Stimulated activated CD4-positive, alpha-beta T cell treated with anti-CD3 and anti-CD28 coated beads, Interleukin-2, amount 100 ng/mL, for 24 hours (primary cell): ENCODE results near the gene CBFA2T2.
A peak's percentile ranks its signal among the peaks of the same experiment; 100 is the strongest.
"Not testable (repeated sequence)": the region's sequence is repeated elsewhere in the genome, so short reads cannot be mapped to it uniquely, and the experiment has no call there.

Experiments
- DNase-seq, 2 donors: peaks; one replicate each; pipeline ENCODE4 v3.0.0-alpha.2; 2020

Gene CBFA2T2

DNA sequence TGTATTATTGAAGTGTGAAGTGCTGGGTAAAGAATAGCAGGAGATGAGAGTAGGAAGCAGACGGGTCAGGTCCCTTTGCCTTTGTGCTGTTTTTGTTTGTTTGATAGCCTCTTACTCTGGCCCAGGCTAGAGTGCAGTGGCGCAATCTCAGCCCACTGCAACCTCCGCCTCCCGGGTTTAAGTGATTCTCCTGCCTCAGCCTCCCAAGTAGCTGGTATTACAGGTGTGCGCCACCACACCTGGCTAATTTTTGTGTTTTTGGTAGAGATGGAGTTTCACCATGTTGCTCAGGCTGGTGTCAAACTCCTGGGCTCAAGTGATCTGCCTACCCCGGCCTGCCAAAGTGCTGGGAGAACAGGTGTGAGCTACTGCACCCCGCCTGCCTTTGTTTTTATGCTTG lies 18.1 kb downstream of the CBFA2T2 start:
- DNase-seq: not testable (repeated sequence)

DNA sequence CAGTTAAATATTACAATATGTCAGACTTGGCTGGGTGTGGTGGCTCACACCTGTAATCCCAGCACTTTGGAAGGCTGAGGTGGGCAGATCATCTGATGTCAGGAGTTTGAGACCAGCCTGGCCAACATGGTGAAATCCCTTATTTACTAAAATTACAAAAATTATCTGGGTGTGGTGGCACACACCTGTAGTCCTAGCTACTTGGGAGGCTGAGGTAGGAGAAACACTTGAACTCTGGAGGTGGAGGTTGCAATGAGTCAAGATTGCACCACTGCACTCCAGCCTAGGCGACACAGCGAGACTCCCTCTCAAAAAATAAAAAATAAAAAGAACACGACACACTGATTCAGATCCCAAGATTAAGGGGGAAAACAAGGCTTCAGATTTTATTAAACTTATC lies 19.2 kb downstream of the CBFA2T2 start:
- DNase-seq: not testable (repeated sequence)

DNA sequence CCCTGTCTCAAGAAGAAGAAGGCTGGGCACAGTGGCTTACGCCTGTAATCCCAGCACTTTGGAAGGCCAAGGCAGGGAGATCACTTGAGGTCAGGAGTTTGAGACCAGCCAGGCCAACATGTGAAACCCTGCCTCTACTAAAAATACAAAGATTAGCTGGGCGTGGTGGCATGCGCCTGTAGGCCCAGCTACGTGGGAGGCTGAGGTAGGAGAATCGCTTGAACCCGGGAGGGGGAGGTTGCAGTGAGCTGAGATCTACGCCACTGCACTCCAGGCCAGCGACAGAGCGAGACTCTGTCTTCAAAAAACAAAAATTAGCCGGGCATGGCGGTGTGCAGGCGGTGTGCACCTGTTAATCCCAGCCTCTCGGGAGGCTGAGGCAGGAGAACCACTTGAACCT lies 22.0 kb downstream of the CBFA2T2 start:
- not testable (repeated sequence) for DNase-seq

DNA sequence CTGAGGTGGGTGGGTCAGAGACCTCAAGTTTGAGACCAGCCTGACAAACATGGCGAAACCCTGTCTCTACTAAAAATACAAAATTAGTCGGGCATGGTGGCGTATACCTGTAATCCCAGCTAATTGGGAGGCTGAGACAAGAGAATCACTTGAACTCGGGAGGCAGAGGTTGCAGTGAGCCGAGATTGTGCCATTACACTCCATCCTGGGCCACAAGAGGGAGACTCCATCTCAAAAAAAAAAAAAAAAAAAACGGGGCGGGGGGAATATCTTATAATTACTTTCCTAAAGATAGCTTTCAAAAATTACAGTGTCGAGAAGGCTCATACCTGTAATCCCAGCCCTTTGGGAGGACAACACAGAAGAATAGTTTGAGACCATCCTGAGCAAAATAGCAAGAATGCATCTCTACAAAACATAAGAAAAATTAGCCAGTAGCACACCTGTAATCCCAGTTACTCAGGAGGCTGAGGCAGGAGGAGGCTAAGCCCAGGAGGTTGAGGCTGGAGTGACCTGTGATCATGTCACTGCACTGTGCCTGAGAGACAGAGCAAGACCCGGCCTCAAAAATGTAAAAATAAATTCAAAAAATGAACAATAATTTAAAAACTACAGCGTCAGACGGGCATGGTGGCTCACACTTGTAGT lies 25.8 kb downstream of the CBFA2T2 start:
- no peak for DNase-seq

DNA sequence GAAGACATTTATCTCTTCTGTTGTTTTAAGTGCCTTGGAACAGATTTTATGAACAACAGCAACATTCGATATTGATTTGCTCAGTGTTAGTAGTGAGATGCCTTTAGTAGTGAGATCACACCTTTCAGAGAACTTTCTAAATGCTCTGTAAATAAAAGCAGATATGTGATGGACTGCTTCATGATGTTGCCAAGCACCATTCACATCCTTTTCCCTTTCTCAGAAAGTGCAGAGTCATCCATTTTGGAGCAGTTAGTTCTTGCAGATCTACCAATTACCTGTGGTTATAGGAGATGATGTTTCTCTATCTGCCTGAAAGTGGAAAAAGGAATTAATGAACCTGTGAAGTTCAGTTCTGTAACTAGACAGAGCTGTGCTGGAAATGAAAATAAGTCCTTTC lies 27.0 kb downstream of the CBFA2T2 start:
- DNase-seq: no peak

DNA sequence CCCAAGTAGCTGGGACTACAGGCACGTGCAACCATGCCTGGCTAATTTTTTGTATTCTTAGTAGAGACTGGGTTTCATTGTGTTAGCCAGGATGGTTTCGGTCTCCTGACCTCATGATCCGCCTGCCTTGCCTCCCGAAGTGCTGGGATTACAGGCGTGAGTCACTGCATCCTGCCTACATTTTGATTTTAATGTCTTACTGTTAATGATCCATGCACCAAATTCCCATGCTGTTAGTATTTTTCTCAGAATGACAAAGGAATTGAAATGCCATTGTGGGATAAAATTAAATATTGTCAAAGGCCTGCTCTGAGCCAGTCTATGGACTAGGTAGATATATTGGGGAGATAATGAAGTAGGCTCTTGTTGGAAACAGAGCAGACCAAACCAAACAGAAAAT lies 28.2 kb downstream of the CBFA2T2 start:
- DNase-seq: no peak

DNA sequence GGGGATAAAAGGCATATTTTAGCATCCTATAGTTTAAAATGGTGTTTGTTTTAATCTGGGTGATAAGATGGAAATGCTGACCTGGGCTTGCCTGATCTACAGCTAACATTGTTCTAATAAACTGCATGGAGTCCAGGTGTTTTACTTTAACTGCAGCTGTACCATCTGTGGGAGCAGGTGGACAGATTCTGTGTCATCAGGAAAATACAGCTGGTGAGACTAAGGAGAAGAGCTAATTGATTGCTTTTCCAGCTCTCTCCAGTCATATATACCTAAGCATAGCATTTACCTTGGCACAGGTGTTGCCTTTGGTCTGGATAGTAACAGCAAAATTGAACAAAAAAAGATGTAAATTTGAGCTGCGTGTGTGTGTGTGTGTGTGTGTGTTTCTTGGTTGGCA lies 31.6 kb downstream of the CBFA2T2 start:
- DNase-seq: no peak

DNA sequence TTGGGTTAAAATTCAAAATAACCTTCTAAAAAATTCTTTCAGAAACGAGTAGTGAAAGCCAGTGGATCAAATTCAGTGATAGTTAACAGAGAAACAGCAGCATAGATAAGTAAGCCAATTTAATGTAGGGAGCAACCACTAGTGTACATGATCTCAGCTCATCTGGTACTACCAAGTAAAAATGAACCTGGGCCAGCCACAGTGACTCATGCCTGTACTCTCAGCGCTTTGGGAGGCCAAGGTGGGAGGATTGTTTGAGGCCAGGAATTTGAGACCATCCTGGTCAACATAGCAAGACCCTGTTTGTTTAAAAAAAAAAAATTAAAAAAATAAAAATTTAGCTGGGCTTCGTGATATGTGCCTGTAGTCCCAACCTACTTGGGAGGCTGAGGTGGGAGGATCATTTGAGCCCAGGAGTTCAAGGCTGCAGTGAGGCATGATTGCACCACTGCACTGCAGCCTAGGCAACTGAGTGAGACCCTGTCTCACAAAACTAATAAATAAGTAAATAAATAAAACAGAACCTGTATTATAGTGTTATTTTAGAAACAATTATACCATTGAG lies 32.4 kb downstream of the CBFA2T2 start:
- peak in 1 of 2 donors; percentile 12 for DNase-seq

DNA sequence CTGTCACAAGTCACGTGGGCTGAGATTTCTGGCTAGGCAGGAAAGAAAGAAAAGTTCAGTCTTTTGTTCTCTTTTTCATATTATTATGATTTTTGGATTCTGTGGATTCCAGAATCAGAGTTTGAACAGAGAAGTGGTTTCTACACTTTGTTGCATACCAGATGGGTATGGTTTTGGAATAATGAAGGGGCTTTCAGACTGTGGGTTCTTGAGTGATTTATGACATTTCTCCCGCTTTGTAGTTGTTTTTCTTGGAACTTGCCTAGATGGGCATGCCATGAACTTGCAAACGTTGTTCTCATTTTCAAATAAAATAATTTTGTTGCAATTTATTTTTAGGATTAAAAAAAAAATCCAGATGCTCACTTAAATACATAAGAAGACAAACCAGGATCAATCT lies 34.4 kb downstream of the CBFA2T2 start:
- DNase-seq: no peak

DNA sequence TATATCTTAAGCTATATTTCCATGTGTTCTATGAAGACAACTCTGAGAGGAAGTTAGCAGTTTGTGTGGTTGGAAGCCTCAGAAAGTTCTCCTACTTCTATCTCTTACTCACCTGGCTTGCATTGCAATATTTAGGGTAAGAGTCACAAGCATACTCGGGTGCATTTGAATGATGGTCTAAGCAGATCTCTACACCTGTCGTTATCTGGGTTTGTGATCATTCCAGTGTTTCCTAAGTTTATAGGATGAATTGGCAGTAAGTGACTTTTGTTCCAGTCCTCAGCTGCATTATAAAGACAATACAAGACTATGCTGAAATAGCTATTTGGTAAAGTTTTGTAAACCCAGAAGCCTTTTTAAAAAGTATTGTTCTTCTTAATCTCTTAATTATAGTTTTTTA lies 36.9 kb downstream of the CBFA2T2 start:
- DNase-seq: no peak

DNA sequence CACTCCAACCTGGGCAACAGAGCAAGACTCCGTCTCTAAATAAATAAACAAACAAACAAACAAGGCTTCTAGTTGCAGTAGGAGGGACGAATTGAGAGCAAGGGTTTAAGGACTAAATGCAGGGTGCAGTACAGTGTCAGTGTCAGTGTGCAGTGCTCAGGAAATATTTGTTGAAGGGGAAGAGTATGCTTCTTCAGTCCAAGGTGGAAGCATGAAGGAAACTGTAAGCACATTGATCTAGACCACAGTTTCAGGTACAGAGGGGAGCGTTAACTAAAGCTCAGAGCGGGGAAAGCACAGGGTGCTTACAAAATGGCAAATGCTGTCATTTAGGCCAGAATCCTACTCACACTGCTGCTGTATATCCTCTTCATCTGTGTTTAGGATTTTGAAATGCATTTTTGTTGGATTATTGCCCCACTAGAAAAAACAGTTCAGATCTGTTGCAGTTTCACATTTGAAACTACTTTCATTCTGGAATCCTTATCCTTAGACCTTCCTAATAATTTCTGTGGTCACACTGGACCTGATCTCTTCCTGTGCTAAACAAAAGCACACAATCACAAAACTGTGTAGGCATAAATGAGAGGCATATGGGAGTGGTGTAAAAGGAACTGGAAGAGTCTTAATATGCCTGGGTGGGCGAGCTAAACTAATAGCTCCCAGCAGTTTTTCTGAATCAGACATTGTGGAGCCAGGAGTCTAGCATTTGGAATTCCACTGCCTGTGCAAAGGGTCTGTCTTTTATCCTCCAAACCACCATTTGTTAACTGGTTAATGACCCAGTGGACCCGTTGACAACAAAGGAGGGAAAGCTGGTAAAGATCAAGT lies 41.4 kb downstream of the CBFA2T2 start:
- no peak for DNase-seq

DNA sequence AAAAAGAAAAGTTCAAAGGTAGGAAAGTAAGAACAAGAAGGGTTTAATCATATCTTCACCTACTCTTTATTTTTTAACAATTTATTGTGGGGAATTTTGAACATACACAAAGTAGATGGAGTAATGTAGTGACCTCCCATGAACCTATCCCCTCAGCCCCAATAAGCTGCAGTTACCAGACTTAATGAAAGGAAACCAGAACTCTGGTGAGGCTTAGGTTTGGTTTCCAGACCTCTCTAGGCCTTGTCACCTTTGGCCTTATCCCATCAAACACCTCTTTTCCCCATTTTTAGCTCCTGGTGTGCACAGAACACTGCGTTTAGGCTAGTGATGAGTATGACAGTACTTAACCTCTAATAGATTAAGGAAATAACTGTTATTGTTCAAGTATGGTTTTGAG lies 42.0 kb downstream of the CBFA2T2 start:
- no peak for DNase-seq

DNA sequence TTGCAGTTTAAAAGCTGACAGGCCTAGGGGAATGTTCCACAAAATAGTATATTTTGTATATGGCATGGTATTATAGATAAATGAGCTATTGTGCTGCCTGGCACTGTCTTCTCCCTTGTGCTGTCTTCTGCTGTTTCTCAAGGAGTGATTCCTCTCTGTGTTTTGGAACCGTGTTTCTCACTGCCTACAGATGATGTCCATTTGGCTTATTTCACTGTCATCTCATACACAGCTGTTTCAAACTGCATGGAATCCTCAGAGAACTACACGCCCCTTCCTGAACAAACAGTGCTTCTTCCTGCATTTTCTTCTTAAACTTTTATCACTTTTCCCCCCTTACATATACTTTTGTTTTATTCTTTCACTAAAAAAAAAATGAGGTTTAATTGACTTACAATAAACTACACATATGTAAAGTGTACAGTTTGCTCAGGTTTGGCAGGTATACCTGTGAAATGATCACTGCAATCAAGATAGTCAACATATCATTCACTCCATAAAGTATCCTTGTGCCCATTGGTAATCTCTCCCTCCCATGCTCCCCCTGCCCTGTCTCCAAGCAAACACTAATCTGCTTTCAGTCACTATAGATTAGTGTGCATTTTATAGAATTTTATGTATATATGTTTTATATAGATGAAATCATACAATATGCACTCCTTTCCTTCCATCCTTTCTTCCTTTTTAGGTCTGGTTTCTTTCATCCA lies 43.0 kb downstream of the CBFA2T2 start:
- DNase-seq: no peak

DNA sequence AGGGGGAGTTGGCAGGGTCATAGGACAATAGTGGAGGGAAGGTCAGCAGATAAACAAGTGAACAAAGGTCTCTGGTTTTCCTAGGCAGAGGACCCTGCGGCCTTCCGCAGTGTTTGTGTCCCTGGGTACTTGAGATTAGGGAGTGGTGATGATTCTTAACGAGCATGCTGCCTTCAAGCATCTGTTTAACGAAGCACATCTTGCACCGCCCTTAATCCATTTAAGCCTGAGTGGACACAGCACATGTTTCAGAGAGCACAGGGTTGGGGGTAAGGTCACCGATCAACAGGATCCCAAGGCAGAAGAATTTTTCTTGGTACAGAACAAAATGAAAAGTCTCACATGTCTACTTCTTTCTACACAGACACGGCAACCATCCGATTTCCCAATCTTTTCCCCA lies 45.8 kb downstream of the CBFA2T2 start:
- DNase-seq: not testable (repeated sequence)

DNA sequence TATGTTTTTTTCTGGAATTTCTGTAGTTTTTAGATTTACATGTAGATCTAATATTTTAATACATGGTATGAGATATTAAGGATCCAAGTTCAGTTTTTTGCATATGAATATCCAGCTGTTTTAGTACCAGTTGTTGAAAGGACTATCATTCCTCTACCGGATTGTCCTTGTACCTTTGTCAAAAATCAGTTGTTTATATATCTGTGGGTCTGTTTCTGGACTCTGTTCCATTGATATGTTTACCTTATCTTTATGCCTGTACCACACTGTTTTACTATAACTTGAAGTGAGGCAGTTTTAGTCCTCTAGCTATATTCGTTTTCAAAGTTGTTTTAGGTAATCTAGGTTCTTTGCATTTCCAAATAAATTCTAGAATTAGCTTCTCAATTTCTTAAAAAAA lies 47.7 kb downstream of the CBFA2T2 start:
- no peak for DNase-seq

DNA sequence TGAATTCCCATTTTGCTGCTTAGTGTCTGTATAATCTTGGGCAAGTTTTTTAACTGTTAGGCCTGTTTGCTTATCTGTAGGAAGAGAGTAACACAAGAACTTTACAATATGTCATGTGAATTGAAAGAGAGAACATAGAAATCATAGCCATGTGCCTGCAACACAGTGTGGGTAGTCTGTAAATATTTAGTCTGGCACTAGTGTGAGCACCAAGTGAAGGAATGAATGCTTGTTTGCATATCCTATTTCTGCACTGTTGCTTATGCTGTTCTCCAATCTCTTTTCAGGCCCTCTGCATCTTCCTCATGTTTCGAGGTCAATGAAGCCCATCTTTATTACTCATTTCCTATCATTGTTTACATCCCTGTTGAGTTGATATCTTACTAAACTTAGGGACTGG lies 49.2 kb downstream of the CBFA2T2 start:
- DNase-seq: no peak

DNA sequence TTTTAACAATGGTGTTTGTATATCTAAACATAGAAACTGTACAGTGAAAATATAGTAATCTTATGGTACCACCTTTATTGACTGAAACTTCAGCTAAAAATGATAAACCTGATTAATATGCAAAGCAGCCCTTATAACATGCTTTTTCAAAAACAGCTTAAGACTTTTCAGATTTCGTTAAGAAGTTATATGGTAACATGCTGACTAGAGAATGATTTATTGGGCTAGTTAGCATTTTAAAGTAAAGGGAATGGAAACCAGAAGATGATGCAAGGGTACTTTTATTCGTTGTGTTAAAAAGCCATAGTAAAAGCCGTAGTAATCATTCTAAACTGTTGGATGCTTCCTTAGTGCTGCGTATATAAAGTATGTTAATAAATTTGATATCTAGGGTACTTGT lies 50.5 kb downstream of the CBFA2T2 start:
- no peak for DNase-seq

DNA sequence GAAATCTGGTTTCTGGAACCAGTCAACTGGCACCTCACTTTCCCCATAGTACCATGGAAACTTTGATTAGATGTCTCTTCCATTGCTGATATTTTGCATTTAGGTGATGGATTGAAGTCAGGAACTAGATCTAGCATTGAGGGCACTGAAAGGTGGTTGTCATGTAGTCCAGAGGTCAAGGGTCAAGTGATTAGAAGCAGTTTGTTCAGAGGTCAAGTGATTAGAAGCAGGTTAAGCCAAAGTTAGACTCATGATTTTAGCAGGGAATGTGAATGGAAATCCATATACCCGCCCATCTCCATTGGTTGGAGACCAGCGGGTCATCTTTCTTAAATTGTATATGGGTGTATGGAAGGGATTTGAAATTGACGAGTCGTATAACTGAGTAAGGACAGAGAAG lies 51.2 kb downstream of the CBFA2T2 start:
- no peak for DNase-seq

DNA sequence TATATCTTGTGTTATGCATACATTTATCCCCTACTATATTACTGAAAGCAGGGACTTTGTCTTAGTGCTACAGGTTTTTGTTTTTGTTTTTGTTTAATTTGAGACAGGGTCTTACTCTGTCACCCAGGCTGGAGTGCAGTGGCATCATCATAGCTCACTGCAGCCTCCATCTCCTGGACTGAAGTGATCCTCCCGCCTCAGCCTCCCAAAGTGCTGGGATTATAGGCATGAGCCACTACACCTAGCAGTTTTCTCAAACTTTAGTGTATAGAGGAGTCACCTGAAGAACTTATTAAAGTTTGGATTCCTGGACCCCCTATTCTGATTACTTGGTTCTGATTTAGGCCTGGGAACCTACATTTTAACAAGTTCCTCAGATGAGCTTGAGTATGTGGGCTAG lies 51.9 kb downstream of the CBFA2T2 start:
- no peak for DNase-seq

DNA sequence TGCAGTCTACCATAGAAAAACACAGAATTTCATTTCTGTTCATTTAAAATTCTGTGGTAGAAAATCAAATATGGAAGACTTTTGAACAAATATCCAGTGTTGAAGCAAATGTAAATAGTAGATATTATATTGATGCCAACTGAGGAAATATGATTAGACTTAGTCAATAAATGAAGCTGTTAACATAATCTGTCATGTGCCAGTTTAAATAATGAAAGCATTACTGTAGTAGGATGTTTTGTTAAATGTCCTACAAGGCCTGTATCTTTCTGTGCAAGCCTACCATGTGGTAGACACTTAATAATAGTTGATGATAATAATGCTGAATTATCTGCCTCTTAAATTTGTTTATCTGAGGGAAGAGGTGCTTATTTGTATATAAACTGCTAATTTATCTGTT lies 55.9 kb downstream of the CBFA2T2 start:
- no peak for DNase-seq

DNA sequence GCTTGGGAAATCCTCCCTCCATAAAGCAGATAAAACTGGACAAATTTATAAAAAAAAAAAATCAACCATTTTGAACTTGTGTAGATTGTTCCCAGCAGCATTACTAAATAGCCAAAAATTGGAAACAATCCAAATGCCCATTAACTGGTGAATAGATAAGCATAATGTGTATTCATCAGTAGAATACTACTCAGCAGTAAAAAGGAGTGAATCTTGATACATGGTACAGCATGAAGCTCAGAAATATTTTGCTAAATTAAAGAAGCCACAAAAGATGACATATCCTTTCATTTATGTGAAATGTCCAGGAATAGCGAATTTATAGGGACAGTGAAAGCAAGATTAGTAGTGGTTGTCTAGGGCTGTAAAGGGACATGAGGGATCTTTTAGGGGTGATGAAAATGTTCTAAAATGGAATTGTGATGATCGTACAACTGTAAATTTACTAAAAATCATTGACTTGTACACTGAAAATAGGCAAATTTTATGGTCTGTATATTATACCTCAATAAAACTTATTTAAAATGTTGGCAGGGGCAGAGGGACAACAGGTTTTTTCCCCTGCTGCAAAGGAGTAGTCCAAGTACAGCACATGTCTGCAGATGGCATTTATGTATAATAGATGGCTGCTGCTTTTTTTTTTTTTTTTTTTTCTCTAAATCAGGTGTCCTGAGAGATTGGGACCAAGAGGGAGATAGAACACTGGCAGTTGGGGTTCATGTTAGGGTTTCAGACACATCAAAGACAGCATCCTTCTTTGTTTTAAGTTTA lies 59.5 kb downstream of the CBFA2T2 start:
- DNase-seq: no peak

DNA sequence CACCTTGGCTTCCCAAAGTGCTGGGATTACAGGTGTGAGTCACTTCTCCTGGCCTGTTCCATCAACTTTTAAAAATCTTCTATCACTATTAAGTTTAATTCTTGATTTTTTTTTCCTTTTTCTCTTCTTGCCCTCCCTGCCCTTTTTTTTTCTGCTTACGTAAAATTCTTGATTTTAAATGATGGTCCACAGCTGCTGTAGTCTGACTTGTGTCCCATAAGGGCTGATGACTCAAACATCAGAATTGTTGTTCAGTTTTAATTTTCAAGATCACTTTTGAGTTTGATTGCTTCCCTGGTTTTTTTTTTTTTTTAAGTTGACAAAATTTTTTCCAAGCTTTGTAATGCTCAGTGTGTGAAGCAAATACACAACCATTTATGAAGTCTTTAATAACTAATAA lies 61.9 kb downstream of the CBFA2T2 start:
- DNase-seq: no peak

DNA sequence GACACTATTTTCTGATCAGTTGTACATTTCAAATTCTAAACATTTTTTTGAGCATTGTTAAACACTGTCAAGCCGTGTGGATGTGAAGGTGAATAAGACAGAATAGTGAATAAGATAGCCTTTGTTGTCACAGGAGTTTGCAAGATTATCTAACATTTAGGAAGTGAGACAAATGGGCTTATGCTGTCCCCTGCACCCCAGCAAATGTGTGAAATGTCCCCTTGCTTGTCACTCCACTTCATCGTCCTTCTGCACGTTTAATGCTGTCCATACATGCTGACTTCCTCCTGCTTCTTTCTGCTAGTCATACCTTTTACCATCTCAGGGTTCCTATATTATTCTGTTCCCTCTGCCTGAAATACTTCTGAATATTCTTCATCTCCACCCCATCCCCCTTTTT lies 62.6 kb downstream of the CBFA2T2 start:
- DNase-seq: no peak
